Right lung (tissue), 5 donors: ENCODE data around the gene ZNF511. TPM values are rescaled to one million over a fixed set of nuclear protein-coding genes. Genes with fewer than 3 reads are reported as not detected.
"Not testable (repeated sequence)": the region's sequence is repeated elsewhere in the genome, so short reads cannot be mapped to it uniquely, and the experiment has no call there.

ENCODE experiments used
- DNase-seq, 2 donors: peaks; one replicate each; pipeline ENCODE4 v3.0.0-alpha.2; 2013
- polyA plus RNA-seq, 5 donors: library from polyadenylated mRNA; unstranded; fragments of 120-200 nt; gene quantifications; one replicate each; pipeline versions ENCODE4 v1.2.1 to v1.2.3, GENCODE V29; 2013; ENCODE audit warnings: inconsistent platforms in 1 of 5, low replicate concordance in 1 of 5; ENCODE audit not compliant: insufficient read length in 5 of 5, insufficient read depth in 1 of 5

ZNF511 gene
- polyA plus RNA-seq, 5 donors, result 39.1 to 55.9 (median 41.4) TPM

DNA sequence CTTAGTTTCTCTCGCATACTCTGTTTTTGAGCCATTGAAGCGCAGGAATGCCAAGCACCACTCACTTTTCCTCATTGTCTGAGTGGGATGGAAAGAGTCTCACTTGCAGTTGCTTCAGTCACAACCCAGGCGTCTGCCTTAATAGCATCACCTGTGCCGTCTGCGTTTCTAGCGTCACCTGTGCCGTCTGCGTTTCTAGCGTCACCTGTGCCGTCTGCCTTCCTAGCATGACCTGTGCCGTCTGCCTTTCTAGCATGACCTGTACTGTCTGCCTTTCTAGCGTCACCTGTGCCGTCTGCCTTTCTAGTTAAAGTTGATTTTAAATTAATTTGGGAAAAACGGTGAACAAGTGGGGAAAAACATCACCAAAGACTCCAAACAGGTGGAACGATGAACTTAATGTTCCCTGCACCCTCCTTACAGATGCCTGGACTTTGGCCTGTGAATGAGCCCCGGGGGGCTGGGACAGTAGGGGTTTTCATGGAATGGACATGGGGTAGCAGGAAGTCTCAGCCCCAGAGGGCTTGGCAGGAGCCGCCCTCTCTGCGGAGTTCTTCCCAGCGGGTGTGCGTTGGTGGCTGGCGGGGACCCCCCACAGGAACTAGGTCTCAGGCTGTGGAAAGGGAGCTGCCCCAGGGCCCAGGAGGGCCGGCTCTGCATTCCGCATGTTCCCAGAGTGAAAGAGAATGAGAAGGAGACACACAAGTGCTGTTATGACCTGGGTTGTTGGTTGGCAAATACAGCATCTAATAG is 3.5 kb downstream of the ZNF511 start:
- DNase-seq, result no peak

DNA sequence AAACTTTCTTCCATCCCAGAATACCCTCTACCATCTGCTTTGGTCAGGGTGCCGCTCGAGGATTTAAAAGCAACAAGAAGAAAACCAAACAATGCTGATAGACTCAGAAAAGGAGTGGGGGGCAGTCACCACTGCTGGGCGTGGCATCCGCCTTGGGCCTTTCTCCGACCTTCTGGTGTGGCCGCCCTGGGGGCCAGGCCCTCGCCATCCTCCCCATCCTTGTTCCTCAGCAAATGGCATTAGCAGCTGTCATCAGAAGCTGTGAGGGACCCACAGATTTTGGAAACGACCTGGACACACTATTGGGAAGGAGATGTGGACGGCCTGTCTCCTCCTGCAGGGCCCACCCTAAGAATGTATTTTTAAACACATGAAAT is 4.0 kb downstream of the ZNF511 start:
- DNase-seq, result no peak

DNA sequence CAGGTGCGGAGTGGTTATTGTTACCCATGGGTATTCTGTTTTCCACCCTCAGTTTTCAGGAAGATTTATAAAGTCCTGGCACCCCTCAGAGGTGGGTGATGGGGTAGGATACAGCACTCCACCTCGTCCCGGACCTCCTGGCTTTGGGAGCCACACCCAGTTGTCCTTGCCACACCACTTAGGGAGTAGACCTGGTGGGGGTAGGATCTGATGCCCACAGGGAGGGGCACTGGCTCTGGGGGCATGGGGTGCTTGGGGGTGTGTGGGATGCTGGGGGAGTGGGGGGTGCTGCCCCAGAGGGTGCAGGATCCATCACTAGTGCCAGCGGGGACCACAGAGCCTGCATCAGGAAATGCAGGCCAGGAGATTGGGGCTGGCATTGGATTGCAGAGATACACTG is 4.5 kb downstream of the ZNF511 start:
- DNase-seq, result no peak

DNA sequence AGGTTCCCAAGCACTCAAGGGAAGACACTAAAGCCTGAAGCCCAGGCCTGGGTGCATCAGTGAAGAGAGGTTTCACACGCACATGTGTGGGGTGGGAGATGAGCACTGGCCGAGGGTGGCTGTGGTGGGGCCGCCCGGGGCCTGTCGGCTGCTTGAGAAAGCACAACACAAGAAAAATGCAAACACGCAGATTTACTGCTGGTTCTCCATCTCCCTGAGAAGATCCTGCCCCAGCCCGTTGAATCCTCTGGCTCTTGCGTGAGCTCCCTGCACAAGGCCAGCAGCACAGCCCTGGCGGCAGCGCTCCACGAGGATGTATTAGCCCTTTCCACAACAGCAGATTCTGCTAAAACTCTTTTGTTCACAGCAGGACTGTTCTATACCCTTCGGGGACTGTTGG is 6.2 kb downstream of the ZNF511 start:
- no peak for DNase-seq

DNA sequence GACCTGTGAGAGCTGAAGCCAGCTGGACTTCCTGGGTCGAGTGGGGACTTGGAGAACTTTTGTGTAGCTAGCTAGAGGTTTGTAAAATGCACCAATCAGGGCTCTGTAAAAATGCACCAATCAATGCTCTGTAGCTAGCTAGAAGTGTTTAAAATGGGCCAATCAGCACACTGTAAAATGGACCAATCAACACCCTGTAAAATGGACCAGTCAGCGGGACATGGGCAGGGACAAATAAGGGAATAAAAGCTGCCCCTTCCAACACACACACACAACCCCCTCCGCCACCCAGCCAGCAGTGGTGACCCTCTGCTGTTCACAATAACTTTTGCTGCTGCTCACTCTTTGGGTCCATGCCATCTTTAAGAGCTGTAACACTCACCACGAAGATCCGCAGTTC is 7.1 kb downstream of the ZNF511 start:
- no peak for DNase-seq

DNA sequence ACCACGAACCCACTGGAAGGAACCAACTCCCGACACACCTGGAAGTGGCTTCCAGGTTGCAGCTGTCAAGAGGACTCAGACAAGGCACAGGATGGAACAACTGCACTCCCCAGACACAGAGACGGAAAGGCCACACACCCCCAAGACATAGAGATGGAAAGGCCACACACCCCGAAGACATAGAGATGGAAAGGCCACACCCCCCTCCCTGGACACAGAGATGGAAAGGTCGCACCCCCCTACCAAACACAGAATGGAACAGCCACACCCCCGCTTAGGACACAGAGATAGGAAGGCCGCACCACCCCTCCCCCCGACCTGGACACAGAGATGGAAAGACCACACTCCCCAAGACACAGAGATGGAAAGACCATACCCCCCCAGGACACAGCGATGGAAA is 7.6 kb downstream of the ZNF511 start:
- DNase-seq, result no peak

DNA sequence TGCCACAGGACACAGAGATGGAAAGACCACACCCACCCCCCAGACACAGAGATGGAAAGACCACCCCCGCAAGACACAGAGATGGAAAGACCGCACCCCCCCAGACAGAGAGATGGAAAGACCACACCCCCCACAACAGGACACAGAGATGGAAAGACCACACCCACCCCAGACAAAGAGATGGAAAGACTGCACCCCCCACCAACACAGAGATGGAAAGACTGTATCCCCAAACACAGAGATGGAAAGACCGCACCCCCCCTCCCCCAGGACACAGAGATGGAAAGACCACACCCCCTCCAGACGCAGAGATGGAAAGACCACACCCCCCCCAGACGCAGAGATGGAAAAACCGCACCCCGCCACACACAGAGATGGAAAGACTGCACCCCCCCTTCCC is 8.0 kb downstream of the ZNF511 start:
- DNase-seq, result no peak

DNA sequence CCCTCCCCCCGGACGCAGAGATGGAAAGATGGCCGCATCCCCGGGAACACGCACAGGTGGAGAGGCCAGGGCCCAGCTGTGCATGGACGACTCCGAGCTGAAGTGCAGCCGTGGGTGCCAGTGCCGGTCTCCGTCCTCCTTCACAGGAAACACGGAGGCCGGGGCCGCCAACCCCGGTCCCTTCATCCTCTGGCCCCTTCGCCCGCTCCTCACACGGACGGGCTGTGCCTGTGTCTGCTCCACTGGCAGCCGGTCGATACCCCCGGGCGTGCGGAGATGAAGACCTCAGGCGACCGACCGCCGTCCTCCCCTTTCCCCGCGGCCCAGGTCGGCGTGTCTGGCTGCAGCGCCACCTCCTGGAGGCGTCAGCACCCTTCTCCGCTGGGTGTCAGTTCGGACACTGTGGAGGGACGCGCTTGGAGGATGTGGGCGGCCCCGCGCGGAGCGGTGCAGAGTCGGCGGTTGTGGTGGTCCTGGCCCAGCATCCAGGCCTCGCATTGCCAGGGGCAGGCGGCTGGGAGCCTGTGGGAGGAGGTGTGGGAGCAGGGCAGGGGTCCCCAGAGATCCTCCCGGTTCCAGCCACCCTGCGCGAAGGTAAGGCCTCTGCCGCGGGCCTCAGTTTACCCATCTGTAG is 9.9 kb downstream of the ZNF511 start:
- DNase-seq, result no peak

DNA sequence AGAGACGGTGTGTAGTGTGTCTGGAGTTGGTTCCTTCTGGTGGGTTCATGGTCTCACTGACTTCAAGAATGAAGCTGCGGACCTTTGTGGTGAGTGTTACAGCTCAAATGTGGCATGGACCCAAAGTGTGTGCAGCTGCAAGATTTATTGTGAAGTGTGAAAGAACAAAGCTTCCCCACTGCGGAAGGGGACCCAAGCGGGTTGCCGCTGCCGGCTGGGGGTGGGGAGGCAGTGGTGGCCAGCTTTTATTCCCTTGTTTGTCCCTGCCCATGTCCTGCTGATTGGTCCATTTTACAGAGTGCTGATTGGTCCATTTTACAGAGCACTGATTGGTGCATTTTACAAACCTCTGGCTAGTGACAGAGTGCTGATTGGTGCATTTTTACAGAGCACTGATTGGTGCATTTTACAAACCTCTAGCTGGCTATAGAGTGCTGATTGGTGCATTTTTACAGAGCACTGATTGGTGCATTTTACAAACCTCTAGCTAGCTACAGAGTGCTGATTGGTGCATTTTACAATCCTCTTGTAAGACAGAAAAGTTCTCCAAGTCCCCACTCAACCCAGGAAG is 12.2 kb downstream of the ZNF511 start:
- DNase-seq, result not testable (repeated sequence)

DNA sequence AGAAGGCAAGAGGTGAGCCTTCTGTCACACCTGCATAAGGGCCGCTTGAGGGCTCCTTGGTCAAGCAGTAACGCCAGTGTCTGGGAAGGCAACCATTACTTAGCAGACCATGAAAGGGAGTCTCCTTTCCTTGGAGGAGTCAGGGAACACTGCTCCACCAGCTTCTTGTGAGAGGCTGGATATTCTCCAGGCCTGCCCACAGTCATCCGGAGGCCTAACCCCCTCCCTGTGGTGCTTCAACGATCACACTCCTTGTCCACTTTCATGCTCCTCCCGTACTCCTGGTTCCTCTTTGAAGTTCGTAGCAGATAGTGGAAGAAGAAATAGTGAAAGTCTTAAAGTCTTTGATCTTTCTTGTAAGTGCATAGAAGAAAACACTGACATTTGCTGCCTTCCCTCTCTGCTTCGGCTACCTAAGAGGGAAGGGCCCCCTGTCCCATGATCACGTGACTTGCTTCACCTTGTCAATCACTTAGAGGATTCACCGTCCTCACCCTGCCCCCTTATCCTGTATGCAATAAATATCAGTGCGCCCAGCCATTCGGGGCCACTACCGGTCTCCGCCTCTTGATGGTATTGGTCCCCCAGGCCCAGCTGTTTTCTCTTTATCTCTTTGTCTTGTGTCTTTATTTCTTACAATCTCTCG is 13.5 kb downstream of the ZNF511 start:
- not testable (repeated sequence) for DNase-seq

DNA sequence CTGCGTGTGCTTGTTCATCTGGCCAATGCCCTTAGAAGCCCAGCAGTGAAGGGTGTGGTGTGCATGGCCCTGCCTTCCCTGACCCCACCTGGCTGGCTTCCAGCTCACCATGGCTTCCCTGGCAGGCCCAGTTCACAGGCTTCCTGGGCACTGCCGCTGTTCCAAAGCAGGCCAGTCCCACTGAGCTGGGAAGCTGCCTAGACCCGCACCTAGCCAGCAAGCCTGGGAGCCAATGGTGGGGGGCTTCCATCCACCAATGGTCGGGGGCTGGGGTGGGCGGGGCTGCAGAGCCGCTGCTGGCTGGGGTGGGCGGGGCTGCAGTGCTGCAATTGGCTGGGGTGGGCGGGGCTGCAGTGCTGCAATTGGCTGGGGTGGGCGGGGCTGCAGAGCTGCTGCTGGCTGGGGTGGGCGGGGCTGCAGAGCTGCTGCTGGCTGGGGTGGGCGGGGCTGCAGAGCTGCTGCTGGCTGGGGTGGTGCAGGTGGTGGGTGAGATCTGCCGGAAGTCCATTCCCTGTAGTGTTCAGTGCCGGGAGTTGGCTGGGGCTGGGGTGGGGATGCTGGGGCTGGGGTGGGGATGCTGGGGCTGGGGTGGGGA is 15.6 kb downstream of the ZNF511 start:
- no peak for DNase-seq

DNA sequence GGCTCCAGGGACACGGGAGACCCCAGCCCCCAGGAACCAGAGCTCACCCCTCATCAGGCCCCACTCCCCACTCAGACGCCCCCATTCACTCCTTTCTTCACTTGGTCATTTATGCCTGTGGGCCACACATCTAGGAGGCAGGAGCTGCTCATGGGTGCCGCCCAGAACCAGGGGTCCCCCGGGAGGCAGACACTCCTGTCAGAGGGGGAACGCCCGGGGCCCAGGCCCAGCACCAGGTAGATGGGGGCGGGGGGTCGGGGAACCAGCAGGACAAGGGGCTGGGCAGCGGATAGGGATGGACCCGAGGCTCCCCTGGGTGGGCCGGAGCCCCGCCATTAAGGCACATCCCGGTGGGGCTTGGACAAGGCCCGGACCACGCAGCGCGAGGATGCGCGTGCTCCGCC is 16.1 kb downstream of the ZNF511 start:
- no peak for DNase-seq

DNA sequence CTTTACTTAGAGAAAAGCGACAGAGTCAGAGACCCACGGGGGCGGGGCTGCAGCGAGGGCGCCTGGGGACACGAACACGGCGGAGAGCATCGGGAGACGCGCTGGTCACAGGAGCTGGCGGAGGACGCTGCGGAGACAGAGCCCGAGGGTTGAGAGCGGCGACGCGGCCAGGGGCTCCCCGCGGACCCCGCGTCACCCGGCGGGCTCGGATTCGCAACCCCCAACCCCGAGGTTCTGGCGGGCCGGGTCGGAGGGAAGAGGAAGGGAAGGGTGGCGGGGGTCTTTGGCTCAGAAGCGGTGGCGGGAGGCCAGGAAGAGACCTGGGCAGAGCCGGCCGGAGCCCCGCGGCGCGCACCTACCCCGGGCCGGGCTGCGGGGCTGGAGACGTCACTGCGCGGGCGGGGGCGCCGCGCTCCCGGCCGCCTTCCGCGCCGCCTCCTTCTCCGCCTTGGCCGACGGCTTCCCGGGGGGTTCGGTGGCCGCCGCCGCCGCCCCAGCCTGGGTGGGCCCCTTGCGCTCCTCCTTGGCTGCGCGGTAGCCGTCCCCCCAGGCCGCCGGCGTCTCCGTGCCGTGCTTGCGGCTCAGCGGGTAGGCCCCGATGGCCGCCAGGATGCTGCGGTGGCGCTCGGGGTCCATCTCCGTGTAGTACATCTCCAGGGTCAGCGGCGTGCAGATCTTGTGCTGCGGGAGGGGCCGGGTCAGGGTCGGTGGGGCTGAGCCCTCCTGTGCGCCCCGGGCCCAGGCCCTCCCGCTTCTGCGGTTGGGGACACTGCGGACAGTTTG is 16.9 kb downstream of the ZNF511 start:
- no peak for DNase-seq

DNA sequence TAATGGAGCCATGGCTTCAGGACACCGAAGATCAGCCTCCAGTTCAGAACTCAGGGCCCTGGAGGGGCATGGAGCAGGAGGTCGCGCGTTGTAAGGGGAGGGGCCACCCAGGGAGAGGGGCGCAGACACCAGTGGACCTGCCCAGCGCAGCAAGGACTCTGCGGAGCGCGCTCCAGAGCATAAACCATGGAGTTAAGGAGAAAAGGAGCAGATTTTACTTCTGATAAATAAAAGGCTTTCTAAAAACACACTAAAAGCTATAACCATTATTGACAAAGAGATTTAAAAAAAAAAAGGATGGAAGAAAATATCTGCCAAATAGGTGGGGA is 17.5 kb downstream of the ZNF511 start:
- DNase-seq, result no peak

DNA sequence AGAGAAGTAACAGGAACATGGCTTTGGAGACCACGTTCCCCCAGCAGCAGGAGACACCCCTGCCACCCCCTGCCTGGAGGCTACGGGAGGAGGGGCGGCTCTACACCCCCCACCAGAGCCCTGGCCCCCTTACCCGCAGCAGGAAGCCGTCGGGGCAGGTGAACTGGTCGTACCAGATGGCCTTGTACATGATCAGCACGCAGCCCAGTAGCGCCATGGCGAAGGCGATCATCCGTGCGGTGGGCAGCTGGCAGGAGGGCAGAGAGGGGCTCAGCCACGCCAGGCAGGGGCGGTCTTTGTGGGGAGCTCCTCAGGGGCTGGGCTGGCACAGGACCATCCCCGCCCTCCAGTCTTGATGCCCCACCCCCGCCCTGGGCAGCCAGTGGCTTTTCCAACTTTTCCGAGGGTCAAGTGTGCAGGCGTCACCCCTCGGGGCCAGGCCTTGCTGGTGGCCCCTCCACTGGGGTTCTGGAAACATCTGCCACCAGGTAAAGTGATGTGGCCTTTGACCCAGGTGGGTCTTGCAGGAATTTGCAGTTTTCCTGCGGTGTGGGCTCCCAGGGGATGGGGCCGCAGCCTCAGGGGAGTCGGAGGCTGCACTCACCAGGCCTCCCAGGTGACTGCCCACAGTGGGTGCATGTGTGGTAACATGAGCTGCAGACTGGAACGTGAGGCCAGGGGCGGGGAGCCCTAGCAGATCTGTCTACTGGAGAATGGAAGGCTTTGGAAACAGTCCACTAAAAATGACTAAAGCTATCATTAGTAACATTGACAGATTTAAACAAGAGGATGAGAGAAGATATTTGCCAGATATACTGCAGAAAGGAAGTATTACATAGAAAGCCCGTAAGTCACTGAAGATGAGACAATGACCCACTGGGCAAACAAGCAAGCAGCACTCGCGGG is 18.3 kb downstream of the ZNF511 start:
- DNase-seq, result no peak

DNA sequence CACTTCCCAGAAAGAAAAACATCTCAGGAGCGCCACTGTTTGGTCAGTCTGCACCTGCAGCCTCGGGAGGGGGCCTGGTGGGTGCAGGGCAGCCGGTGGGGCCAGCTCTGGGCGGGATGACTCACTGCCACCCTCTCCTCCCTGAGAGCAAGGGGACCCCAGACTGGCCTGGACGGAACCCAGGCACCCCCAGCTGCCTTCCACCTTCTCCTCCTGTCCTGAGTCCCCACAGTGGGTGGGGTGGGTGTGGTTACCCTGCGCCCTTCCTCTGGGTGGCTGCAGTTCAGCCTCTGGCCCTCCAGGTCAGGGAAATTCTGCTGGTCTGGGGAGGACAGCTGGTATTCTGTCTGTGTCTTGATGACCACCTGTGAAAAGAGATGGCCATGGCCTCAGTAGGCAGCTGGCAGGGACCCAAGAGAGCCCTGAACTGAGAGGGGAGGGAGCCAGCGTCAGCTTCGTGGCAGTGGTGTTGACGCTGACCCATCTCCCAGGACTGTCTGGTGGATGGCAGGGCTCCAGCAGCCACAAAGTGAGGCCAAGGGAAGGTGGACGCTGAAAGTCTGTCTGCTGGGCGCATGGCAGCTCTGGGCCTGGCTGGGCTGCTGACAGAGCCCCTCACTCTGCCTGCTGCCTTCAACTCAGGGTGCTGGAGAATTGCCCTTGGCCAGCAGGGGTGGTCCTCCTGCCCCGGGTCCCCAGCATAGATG is 19.1 kb downstream of the ZNF511 start:
- no peak for DNase-seq

DNA sequence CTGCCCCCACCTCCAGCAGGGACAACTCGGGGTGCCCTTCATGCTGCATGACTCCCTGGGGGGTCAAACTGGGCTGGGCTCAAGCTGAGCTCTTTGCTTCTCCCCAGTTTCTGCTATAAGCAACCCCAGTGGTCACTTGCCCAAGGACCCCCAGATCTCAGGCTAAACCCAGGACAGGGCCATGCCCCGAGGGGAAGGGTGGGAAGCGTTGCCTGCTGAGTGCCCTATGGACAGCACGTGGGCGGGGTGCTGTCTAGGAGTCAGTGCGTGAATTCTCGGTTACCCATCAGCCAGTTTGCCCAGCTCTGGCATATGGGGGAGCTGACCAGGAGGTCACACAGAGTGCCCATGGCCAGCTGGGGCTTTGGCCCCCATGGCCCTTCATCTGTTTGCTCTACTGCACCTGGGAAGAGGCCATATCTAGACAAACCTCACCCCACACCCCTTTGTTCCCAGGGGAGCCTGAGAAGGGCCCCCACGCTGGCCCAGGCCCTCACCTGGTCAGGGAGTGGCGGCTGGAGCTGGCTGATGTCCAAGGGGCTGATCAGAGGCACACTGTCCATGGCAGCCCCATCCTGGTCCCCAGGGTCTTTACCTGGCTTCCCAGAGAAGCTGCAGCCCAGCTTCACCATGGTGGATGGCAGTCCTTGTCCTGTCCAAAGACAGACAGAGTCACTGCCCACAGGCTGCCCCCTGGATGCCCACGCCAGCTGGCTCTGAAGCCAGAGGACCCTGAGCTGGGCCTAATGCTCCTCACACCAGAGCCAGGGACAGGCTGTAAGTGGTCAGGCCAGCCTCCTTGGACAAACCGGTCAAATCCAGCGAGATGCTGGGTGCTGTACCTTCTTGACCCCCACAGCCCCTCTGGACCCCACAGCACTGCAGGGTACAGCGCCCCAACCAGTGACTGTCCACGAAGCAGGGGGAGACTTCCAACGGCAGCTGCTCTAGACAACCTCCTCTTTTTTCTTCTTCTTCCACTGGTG is 19.9 kb downstream of the ZNF511 start:
- no peak for DNase-seq

DNA sequence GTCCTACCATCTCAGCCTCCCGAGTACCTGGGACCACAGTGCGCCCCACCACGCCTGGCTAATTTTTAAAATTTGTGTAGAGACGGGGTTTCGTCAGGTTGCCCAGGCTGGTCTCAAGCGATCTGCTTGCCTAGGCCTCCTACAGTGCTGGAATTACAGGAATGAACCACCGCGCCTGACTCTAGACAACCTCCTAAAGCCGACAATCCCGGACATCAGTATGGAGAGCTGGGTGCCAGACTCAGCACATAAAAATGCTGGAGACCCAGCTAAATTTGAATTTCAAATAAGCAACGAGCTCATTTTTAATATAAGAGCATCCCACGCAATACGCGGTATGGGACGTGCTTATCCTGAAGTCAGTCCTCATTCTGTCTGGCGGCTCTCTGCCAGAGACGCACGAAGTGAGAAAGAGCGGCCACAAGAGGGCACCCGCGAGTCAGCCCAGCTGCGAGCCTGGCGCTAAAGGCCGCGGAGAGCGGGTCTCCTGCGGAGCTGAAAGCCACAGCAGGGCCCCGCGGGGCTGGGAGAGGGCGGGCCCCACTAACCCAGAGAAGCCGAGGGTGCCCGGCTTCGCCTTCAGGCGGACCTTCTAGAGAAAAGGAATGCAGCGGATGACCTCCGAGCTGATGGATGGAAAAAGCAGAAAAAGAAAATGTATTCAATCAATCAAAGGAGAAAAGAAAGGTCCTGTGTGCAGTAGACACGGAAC is 20.9 kb downstream of the ZNF511 start:
- DNase-seq, result peak; percentile 80 to 83
